T follicular helper cell (primary cell): ENCODE results near the gene PPM1N.

Experiments
- DNase-seq: peaks from one replicate; pipeline ENCODE4 v3.0.0-alpha.2; 2020; ENCODE audit warnings: low read depth

The PPM1N gene

GRCh38 chr19:45492137-45492626 is 6.1 kb upstream of the PPM1N start:
- DNase-seq: no peak

- DNase-seq: no peak
These were observed 5.4 kb upstream of the PPM1N start for GRCh38 chr19:45492627-45493470.

- no peak for DNase-seq
These were observed 3.9 kb upstream of the PPM1N start for GRCh38 chr19:45494261-45494916.

GRCh38 chr19:45495178-45495577 is 3.1 kb upstream of the PPM1N start:
- no peak for DNase-seq

GRCh38 chr19:45496349-45496953 is 1.8 kb upstream of the PPM1N start:
- DNase-seq: no peak

- DNase-seq: no peak
These were observed 452 bp upstream of the PPM1N start for GRCh38 chr19:45497791-45498190.

GRCh38 chr19:45499196-45500180 is 1.2 kb downstream of the PPM1N start:
- peak; percentile 35 for DNase-seq

- DNase-seq: no peak
These were observed 2.9 kb downstream of the PPM1N start for GRCh38 chr19:45500918-45501729.

GRCh38 chr19:45501730-45502014 is 3.4 kb downstream of the PPM1N start:
- DNase-seq: no peak

GRCh38 chr19:45502111-45502510 is 3.9 kb downstream of the PPM1N start:
- no peak for DNase-seq

- DNase-seq: no peak
These were observed 5.7 kb downstream of the PPM1N start for GRCh38 chr19:45503909-45504308.

GRCh38 chr19:45505151-45505995 is 7.1 kb downstream of the PPM1N start:
- no peak for DNase-seq

GRCh38 chr19:45505996-45506245 is 7.7 kb downstream of the PPM1N start:
- DNase-seq: no peak

- peak; percentile 95 for DNase-seq
These were observed 8.2 kb downstream of the PPM1N start for GRCh38 chr19:45506246-45506988.

- peak; percentile 89 for DNase-seq
These were observed 9.0 kb downstream of the PPM1N start, which contains the start of gene VASP for GRCh38 chr19:45506989-45507871. Gene VASP, plus strand, starts transcription at chr19:45507479. Its CDS starts 293 bp downstream, at chr19:45507772.

GRCh38 chr19:45507872-45508416 is 9.7 kb downstream of the PPM1N start:
- DNase-seq: no peak

- no peak for DNase-seq
These were observed 10.2 kb downstream of the PPM1N start for GRCh38 chr19:45508417-45508860.
